Measurements from ENCODE around the gene HMGB1. TPM values are rescaled to one million over a fixed set of nuclear protein-coding genes. Genes with fewer than 3 reads are reported as not detected.

The HMGB1 gene
- polyA plus RNA-seq, 2 of the 4 experiments (the other 2 are of a cell fraction), result 353 to 641 TPM

DNA sequence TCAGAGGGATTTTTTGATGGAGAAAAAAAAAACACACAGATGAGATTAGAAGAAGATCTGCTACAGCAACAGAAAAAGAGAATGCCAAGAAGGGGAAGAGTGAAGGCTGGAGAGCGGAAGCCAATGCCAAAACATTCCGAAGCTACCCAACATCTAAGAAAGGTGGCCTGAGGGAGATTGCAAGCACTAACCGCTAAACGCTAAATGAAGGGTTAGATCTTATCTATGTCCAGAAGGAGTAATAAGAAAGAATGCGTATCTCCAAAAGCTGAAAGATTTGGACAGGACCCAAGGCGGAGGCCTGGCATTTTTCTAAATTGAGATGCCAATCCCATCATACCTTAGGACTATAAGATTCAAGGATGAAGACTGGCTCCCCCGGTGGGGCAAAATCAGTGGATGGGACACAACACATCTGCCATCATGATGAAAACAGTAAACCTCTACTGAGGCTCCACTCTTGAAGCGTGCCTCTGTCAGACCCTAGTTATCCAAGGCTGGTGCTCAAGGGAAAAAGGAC is 15.6 kb upstream of the HMGB1 start:
- Histone ChIP-seq H3K4me3 (no peak overlapping the region), H3K9me3 (no peaks in the 10 kb centered on the region), H3K4me1 (no peaks in the 10 kb centered on the region), H3K27ac (no peak overlapping the region), H3K4me2 (no peak overlapping the region)
- CTCF ChIA-PET, result no interaction called here
- POLR2A ChIA-PET, result no interaction called here
- TF ChIP-seq JUNB (IDR thresholded peaks at IDR 0.05), result no peak
- no peak for TF ChIP-seq HEYL (CRISPR knock-in tag; IDR thresholded peaks at IDR 0.05)
- no peak for TF ChIP-seq TP53 (CRISPR knock-in tag; IDR thresholded peaks at IDR 0.05)
- no peak for DNase-seq (ENCODE audit: low read depth in 1 of 2, low spot score in 1 of 2)
- no peak for FAIRE-seq
- WGBS (ENCODE audit: missing lambda C conversion rate), result 86% methylated on average over 8 of the region's 8 CpGs
- no peak for ATAC-seq

DNA sequence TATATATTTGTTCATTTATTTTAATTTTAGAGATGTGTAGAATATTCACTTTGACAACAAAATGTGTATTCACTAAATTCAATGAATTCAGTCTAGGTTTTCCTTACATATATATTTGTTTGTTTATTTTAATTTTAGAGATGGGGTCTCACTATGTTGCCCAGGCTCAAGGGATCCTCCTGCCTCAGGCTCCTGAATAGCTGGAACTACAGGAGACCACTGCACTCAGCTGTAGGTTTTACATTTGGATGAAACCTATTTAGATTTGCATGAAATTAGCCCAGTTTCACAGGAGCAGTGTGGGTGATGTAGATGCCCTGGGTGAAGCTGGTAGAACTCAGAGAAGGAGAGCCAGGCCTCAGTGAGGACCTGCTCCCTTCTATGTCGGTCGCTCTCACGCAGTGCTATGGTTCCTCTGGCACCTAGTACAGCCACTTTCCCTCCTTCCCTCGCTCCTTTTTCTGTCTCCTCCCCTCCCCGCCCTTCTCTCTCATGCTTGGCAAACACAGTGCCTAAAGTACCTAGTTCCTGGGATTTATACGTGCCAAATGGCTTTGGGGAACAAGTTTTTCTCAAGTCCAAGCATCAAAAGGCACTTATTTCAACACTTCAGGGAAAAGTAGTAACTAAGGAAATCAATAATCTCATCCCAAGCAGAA is 14.7 kb upstream of the HMGB1 start:
- H3K4me1 ChIP-seq, result no peaks in the 10 kb centered on the region
- H3K4me3 ChIP-seq, result no peak overlapping the region
- H3K9me3 ChIP-seq, result no peaks in the 10 kb centered on the region
- CTCF ChIA-PET, result no interaction called here
- FAIRE-seq (no peak), ATAC-seq (no peak), DNase-seq (ENCODE audit: low read depth in 1 of 2, low spot score in 1 of 2) (no peak)
- POLR2A ChIA-PET, result no interaction called here
- TF ChIP-seq MYC (IDR thresholded peaks at IDR 0.05; ENCODE audit: borderline replicate concordance, low read length), result no peak
- TF ChIP-seq HEYL (CRISPR knock-in tag; IDR thresholded peaks at IDR 0.05), result no peak
- no peak for TF ChIP-seq KDM5A (IDR thresholded peaks at IDR 0.05)
- no peak for TF ChIP-seq SMC3 (IDR thresholded peaks at IDR 0.05)
- TF ChIP-seq, protein P1, sequence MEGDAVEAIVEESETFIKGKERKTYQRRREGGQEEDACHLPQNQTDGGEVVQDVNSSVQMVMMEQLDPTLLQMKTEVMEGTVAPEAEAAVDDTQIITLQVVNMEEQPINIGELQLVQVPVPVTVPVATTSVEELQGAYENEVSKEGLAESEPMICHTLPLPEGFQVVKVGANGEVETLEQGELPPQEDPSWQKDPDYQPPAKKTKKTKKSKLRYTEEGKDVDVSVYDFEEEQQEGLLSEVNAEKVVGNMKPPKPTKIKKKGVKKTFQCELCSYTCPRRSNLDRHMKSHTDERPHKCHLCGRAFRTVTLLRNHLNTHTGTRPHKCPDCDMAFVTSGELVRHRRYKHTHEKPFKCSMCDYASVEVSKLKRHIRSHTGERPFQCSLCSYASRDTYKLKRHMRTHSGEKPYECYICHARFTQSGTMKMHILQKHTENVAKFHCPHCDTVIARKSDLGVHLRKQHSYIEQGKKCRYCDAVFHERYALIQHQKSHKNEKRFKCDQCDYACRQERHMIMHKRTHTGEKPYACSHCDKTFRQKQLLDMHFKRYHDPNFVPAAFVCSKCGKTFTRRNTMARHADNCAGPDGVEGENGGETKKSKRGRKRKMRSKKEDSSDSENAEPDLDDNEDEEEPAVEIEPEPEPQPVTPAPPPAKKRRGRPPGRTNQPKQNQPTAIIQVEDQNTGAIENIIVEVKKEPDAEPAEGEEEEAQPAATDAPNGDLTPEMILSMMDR (IDR thresholded peaks at IDR 0.05), result no peak
- no peak for TF ChIP-seq CEBPB (IDR thresholded peaks at IDR 0.05)
- no peak for TF ChIP-seq HDAC2 (IDR thresholded peaks at IDR 0.05)
- TF ChIP-seq, protein P2, sequence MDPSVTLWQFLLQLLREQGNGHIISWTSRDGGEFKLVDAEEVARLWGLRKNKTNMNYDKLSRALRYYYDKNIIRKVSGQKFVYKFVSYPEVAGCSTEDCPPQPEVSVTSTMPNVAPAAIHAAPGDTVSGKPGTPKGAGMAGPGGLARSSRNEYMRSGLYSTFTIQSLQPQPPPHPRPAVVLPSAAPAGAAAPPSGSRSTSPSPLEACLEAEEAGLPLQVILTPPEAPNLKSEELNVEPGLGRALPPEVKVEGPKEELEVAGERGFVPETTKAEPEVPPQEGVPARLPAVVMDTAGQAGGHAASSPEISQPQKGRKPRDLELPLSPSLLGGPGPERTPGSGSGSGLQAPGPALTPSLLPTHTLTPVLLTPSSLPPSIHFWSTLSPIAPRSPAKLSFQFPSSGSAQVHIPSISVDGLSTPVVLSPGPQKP (IDR thresholded peaks at IDR 0.05; ENCODE audit: low read depth, low read length), result no peak
- no peak for TF ChIP-seq PHF8 (IDR thresholded peaks at IDR 0.05; ENCODE audit: borderline replicate concordance, low read depth)
- no peak for TF ChIP-seq NPAS2 (CRISPR knock-in tag; IDR thresholded peaks at IDR 0.05; ENCODE audit: borderline replicate concordance)
- TF ChIP-seq TP53 (CRISPR knock-in tag; IDR thresholded peaks at IDR 0.05), result no peak
- TF ChIP-seq MAZ (IDR thresholded peaks at IDR 0.05; ENCODE audit: borderline replicate concordance, low read depth, low read length), result no peak
- 77% methylated on average over 6 of the region's 6 CpGs for WGBS (ENCODE audit: missing lambda C conversion rate)
- no peak overlapping the region for H3K27ac ChIP-seq
- H3K4me2 ChIP-seq, result no peak overlapping the region

DNA sequence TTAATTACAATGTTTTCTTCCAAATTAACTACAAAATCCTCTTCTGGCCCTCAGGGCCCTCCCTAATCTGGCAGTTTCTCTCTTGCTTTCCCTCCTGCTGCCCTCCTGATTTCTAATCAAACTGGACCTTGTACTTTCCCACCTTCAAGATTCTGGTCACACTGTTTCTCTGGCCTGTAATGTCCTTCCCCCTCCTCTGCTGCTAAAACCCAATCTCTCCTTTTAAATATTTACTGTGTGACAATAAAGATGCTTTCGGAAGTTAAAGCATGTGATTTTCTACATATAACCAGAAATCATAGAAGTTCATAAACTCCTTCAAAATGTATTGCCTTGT is 14.1 kb upstream of the HMGB1 start:
- ChIA-PET POLR2A (no interaction called here), CTCF (no interaction called here)
- TF ChIP-seq MYC (IDR thresholded peaks at IDR 0.05; ENCODE audit: borderline replicate concordance, low read length) (no peak), EHMT2 (IDR thresholded peaks at IDR 0.05; ENCODE audit: low read depth) (no peak), PHF8 (IDR thresholded peaks at IDR 0.05; ENCODE audit: borderline replicate concordance, low read depth) (no peak), RARB (CRISPR knock-in tag; IDR thresholded peaks at IDR 0.05) (no peak), HOXB5 (CRISPR knock-in tag; IDR thresholded peaks at IDR 0.05) (no peak)
- TF ChIP-seq, protein P1 (IDR thresholded peaks at IDR 0.05), result no peak
- TF ChIP-seq, protein P3, sequence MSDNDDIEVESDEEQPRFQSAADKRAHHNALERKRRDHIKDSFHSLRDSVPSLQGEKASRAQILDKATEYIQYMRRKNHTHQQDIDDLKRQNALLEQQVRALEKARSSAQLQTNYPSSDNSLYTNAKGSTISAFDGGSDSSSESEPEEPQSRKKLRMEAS (IDR thresholded peaks at IDR 0.05), result no peak
- H3K4me2 ChIP-seq, result no peak overlapping the region
- H3K27ac ChIP-seq, result no peak overlapping the region
- H3K4me3 ChIP-seq, result no peak overlapping the region
- no peaks in the 10 kb centered on the region for H3K4me1 ChIP-seq
- FAIRE-seq, result no peak
- no peaks in the 10 kb centered on the region for H3K9me3 ChIP-seq
- no peak for ATAC-seq
- WGBS (ENCODE audit: missing lambda C conversion rate), result 74% methylated on average over 1 of the region's 1 CpG
- no peak for DNase-seq (ENCODE audit: low read depth in 1 of 2, low spot score in 1 of 2)
